IMR-90 (cell line): ENCODE results near the gene ATP1A1. TPM values are rescaled to one million over a fixed set of nuclear protein-coding genes. Genes with fewer than 3 reads are reported as not detected.

Source experiments
- ATAC-seq: fragments of 200-7000 bp; cut with Tn5 transposase; 2 replicates; pipeline ENCODE4 v1.9.1; 2020; ENCODE audit warnings: low read depth, mild to moderate bottlenecking, moderate library complexity
- BruUV-seq: library from RNA; stranded (reverse); fragments of 400-500 nt; replicated peaks from 2 replicates; lab custom pipeline; 2021; lab: Mats Ljungman, UMichigan
- CTCF ChIA-PET: fragments of 300-600 bp; formaldehyde crosslinking; extraction: SDS; loops from one replicate; lab custom pipeline; 2021; ENCODE audit warnings: antibody characterized with exemption; lab: Yijun Ruan, JAX
- POLR2A ChIA-PET: fragments of 300-600 bp; sonication (Branson Sonifier 250); formaldehyde crosslinking; loops from one replicate; lab custom pipeline; 2022; ENCODE audit warnings: antibody characterized with exemption; ENCODE audit not compliant: unreplicated experiment; lab: Charles Lee
- DNase-seq: peaks from one replicate; pipeline ENCODE4 v3.0.0; 2013
- H2AFZ ChIP-seq: replicated peaks from 2 replicates; pipeline ENCODE3; 2013; ENCODE audit warnings: low read length, mild to moderate bottlenecking; ENCODE audit not compliant: poor library complexity
- H2AK5ac ChIP-seq: 2 replicates; pipeline ENCODE4 v1.6.1; 2013; ENCODE audit warnings: low read depth, low read length, inconsistent platforms
- H2AK9ac ChIP-seq: replicated peaks from 2 replicates; pipeline ENCODE3; 2013; ENCODE audit warnings: mild to moderate bottlenecking, low read depth, low read length, moderate library complexity; ENCODE audit not compliant: poor library complexity
- H2BK120ac ChIP-seq: 2 replicates; pipeline ENCODE4 v1.6.1; 2013; ENCODE audit warnings: low read depth, low read length, inconsistent platforms
- H2BK15ac ChIP-seq: 3 replicates; pipeline ENCODE4 v1.6.1; 2013; ENCODE audit warnings: low read depth, low read length, inconsistent platforms
- H2BK20ac ChIP-seq: 2 replicates; pipeline ENCODE4 v1.6.1; 2013; ENCODE audit warnings: low read depth, mild to moderate bottlenecking, inconsistent platforms, low read length, moderate library complexity
- H2BK5ac ChIP-seq: 2 replicates; pipeline ENCODE4 v1.6.1; 2013; ENCODE audit warnings: mild to moderate bottlenecking, low read depth, low read length, inconsistent platforms; ENCODE audit not compliant: poor library complexity, severe bottlenecking
- H3K14ac ChIP-seq: replicated peaks from 2 replicates; pipeline ENCODE4 v1.6.1; 2013; ENCODE audit warnings: low read depth, low read length, inconsistent platforms
- H3K18ac ChIP-seq: 2 replicates; pipeline ENCODE4 v1.6.1; 2013; ENCODE audit warnings: low read depth, low read length, control low read depth
- H3K23ac ChIP-seq: 2 replicates; pipeline ENCODE4 v1.6.1; 2013; ENCODE audit warnings: low read depth, low read length, inconsistent platforms
- H3K27ac ChIP-seq: 2 replicates; pipeline ENCODE4 v1.5.1; 2013; ENCODE audit warnings: mild to moderate bottlenecking, control low read depth, low read length; ENCODE audit not compliant: insufficient read depth
- H3K27me3 ChIP-seq: 2 replicates; pipeline ENCODE4 v1.6.1; 2013; ENCODE audit warnings: low read length; ENCODE audit not compliant: control insufficient read depth, insufficient read depth
- H3K36me3 ChIP-seq: 2 replicates; pipeline ENCODE4 v1.6.1; 2013; ENCODE audit warnings: low read length, mixed read lengths; ENCODE audit not compliant: control insufficient read depth, insufficient read depth
- H3K4ac ChIP-seq: 2 replicates; pipeline ENCODE4 v1.6.1; 2013; ENCODE audit warnings: low read depth, low read length, inconsistent platforms
- H3K4me1 ChIP-seq: 2 replicates; pipeline ENCODE4 v1.6.1; 2013; ENCODE audit warnings: low read length, mixed read lengths; ENCODE audit not compliant: control insufficient read depth, insufficient read depth
- H3K4me2 ChIP-seq: 2 replicates; pipeline ENCODE4 v1.6.1; 2013; ENCODE audit warnings: low read depth, mild to moderate bottlenecking, control low read depth, low read length, moderate library complexity
- H3K4me3 ChIP-seq: 2 replicates; pipeline ENCODE4 v1.5.1; 2013; ENCODE audit warnings: low read depth, mild to moderate bottlenecking, control low read depth, low read length, moderate library complexity; ENCODE audit not compliant: insufficient read depth
- H3K56ac ChIP-seq: 2 replicates; pipeline ENCODE4 v1.6.1; 2013; ENCODE audit warnings: low read length, inconsistent platforms; ENCODE audit not compliant: insufficient read depth; ENCODE audit errors: extremely low read depth
- H3K79me1 ChIP-seq, 2 experiments: 2 replicates each; pipeline ENCODE4 v1.6.1; 2013; ENCODE audit warnings: low read length in 2 of 2, inconsistent platforms in 1 of 2, low read depth in 1 of 2
- H3K9ac ChIP-seq: 2 replicates; pipeline ENCODE4 v1.6.1; 2013; ENCODE audit warnings: low read depth, low read length, control low read depth
- H3K9me1 ChIP-seq: 2 replicates; pipeline ENCODE4 v1.6.1; 2013; ENCODE audit warnings: low read length, inconsistent platforms; ENCODE audit not compliant: insufficient read depth
- H3K9me3 ChIP-seq: 2 replicates; pipeline ENCODE4 v1.6.1; 2013; ENCODE audit warnings: low read length; ENCODE audit not compliant: control insufficient read depth, insufficient read depth
- H4K20me1 ChIP-seq: 2 replicates; pipeline ENCODE4 v1.6.1; 2013; ENCODE audit warnings: low read length, inconsistent platforms; ENCODE audit not compliant: insufficient read depth
- H4K5ac ChIP-seq: 2 replicates; pipeline ENCODE4 v1.6.1; 2013; ENCODE audit warnings: mild to moderate bottlenecking, low read depth, low read length, control low read depth
- H4K8ac ChIP-seq, 2 experiments: 2 replicates each; pipeline ENCODE4 v1.6.1; 2013; ENCODE audit warnings: low read depth in 2 of 2, low read length in 2 of 2, control low read depth in 1 of 2, inconsistent platforms in 1 of 2
- H4K91ac ChIP-seq: 2 replicates; pipeline ENCODE4 v1.6.1; 2013; ENCODE audit warnings: low read depth, low read length, inconsistent platforms; ENCODE audit not compliant: insufficient read depth
- BHLHE40 ChIP-seq: fragments of 150-350 bp; IDR thresholded peaks from 2 replicates; pipeline ENCODE4 v1.6.1; 2016; ENCODE audit warnings: mild to moderate bottlenecking, low read depth, low read length
- CEBPB ChIP-seq: IDR thresholded peaks from 2 replicates; pipeline ENCODE4 v1.6.1; 2012; ENCODE audit warnings: low read depth, low read length, improper control_type of control experiment
- CHD1 ChIP-seq: IDR thresholded peaks from 2 replicates; pipeline ENCODE4 v1.6.1; 2012; ENCODE audit warnings: low read depth, low read length, improper control_type of control experiment
- CTCF ChIP-seq: conservative IDR thresholded peaks from 2 replicates; pipeline ENCODE4 v1.5.1; 2012; ENCODE audit warnings: mild to moderate bottlenecking, low read depth, low read length, improper control_type of control experiment
- ELK1 ChIP-seq: fragments of 150-350 bp; IDR thresholded peaks from 2 replicates; pipeline ENCODE4 v1.6.1; 2016; ENCODE audit warnings: low read depth, mild to moderate bottlenecking, low read length, moderate library complexity, borderline replicate concordance
- FOS ChIP-seq: fragments of 150-350 bp; IDR thresholded peaks from 2 replicates; pipeline ENCODE4 v1.6.1; 2016; ENCODE audit warnings: low read depth, low read length
- MAFK ChIP-seq: IDR thresholded peaks from 2 replicates; pipeline ENCODE4 v1.6.1; 2012; ENCODE audit warnings: low read depth, low read length, improper control_type of control experiment
- MAZ ChIP-seq: IDR thresholded peaks from 2 replicates; pipeline ENCODE4 v1.6.1; 2012; ENCODE audit warnings: low read depth, mild to moderate bottlenecking, low read length, improper control_type of control experiment, moderate library complexity, borderline replicate concordance
- MXI1 ChIP-seq: IDR thresholded peaks from 2 replicates; pipeline ENCODE4 v1.6.1; 2012; ENCODE audit warnings: low read depth, mild to moderate bottlenecking, low read length, moderate library complexity, borderline replicate concordance
- NFE2L2 ChIP-seq: fragments of 150-350 bp; IDR thresholded peaks from 2 replicates; pipeline ENCODE4 v1.6.1; 2016; ENCODE audit warnings: low read depth, mild to moderate bottlenecking, low read length
- POLR2A ChIP-seq: IDR thresholded peaks from 2 replicates; pipeline ENCODE4 v1.6.1; 2012; ENCODE audit warnings: mild to moderate bottlenecking, low read depth, low read length
- RAD21 ChIP-seq: IDR thresholded peaks from 2 replicates; pipeline ENCODE4 v1.6.1; 2012; ENCODE audit warnings: low read length, improper control_type of control experiment
- RCOR1 ChIP-seq: IDR thresholded peaks from 2 replicates; pipeline ENCODE4 v1.6.1; 2012; ENCODE audit warnings: mild to moderate bottlenecking, low read length, improper control_type of control experiment; ENCODE audit not compliant: insufficient replicate concordance
- RFX5 ChIP-seq: IDR thresholded peaks from 2 replicates; pipeline ENCODE4 v1.8.0; 2012; ENCODE audit warnings: low read depth, mild to moderate bottlenecking, low read length, moderate library complexity
- SMC3 ChIP-seq: fragments of 150-350 bp; IDR thresholded peaks from 2 replicates; pipeline ENCODE4 v1.6.1; 2016; ENCODE audit warnings: low read depth, mild to moderate bottlenecking, antibody characterized with exemption, low read length, moderate library complexity
- USF2 ChIP-seq: fragments of 150-350 bp; IDR thresholded peaks from 2 replicates; pipeline ENCODE4 v1.6.1; 2017; ENCODE audit warnings: mild to moderate bottlenecking, antibody characterized with exemption, low read length, low read depth
- WGBS, 2 experiments: methylation state at CpG; one replicate each; pipeline versions ENCODE4 v1.1.5 to v1.1.7; 2013; ENCODE audit warnings: missing lambda C conversion rate in 2 of 2; ENCODE audit not compliant: insufficient read length in 1 of 2; ENCODE audit errors: extremely low coverage in 2 of 2; 5-methylcytosine and 5-hydroxymethylcytosine counted together
- dilution Hi-C: fragments of 300-500 bp; cut with HindIII; formaldehyde crosslinking; loops from one replicate; pipeline ENCODE4 v1.14.3; 2018; ENCODE audit warnings: low sequenced_read_pairs; ENCODE audit not compliant: unreplicated experiment
- in situ Hi-C: fragments of 300-500 bp; cut with MboI; formaldehyde crosslinking; loops from 3 replicates; pipeline ENCODE4 v1.14.3; 2019; ENCODE audit warnings: low sequenced_read_pairs, inconsistent platforms, mixed read lengths
- intact Hi-C: fragments of 100-400 bp; cut with micrococcal nuclease; formaldehyde crosslinking; loops from 2 replicates; pipeline ENCODE4 v1.10.0; 2022
- polyA plus RNA-seq, 3 experiments: library from polyadenylated mRNA; depleted of rRNA; stranded (reverse); fragments of >200 nt; gene quantifications; 2 replicates each; pipeline ENCODE4 v1.2.3, GENCODE V29; 2012; ENCODE audit warnings: low replicate concordance in 1 of 3
- total RNA-seq: library from RNA; depleted of rRNA; stranded (reverse); fragments of >200 nt; gene quantifications from 2 replicates; pipeline ENCODE4 v1.2.3, GENCODE V29; 2012

ATP1A1 gene
- total and polyA plus RNA-seq, 2 of the 4 experiments (the other 2 are of a cell fraction): 116 to 125 TPM

GRCh38 chr1:116323491-116323890, 49.6 kb upstream of the ATP1A1 start:
- no peak for TF ChIP-seq SMC3
- TF ChIP-seq FOS: no peak
- no peak for TF ChIP-seq CTCF
- TF ChIP-seq USF2: no peak
- TF ChIP-seq BHLHE40: no peak
- TF ChIP-seq RFX5: no peak
- TF ChIP-seq RAD21: no peak
- TF ChIP-seq RCOR1: no peak
- TF ChIP-seq POLR2A: no peak
- TF ChIP-seq ELK1: no peak
- no peak for TF ChIP-seq MXI1
- no peak for TF ChIP-seq NFE2L2
- TF ChIP-seq CEBPB: no peak
- TF ChIP-seq MAFK: no peak
- TF ChIP-seq MAZ: no peak
- no peak for TF ChIP-seq CHD1
- WGBS, 2 experiments: no CpG with 5 or more reads among the region's 2 CpGs
- H3K14ac ChIP-seq: no peak overlapping the region

More at GRCh38 chr1:116323491-116323890, 49.6 kb upstream of the ATP1A1 start:
- Histone ChIP-seq H2BK20ac (no peak overlapping the region), H3K9me3 (no peaks in the 10 kb centered on the region), H2AK9ac (no peak overlapping the region), H2BK5ac (no peak overlapping the region), H2AFZ (no peak overlapping the region), H3K27me3 (peaks cover 4% of the 10 kb centered on the region), H3K9me1 (0 out of 2 replicates have a peak, but pooled peaks cover 3% of the 10 kb centered on the region), H3K79me1 (no peaks in the 10 kb centered on the region), H4K8ac (no peak overlapping the region), H3K4ac (no peak overlapping the region), H3K27ac (no peak overlapping the region), H2BK120ac (no peak overlapping the region), H3K4me2 (no peak overlapping the region), H3K36me3 (no peaks in the 10 kb centered on the region), H3K4me1 (no peaks in the 10 kb centered on the region), H3K4me3 (no peak overlapping the region), H3K9ac (no peak overlapping the region), H4K20me1 (no peaks in the 10 kb centered on the region), H3K23ac (no peak overlapping the region), H3K56ac (no peak overlapping the region), H4K91ac (no peak overlapping the region), H2AK5ac (no peak overlapping the region), H3K18ac (no peak overlapping the region), H4K5ac (no peak overlapping the region), H2BK15ac (no peak overlapping the region)
- intact Hi-C loops (no loop called here), dilution Hi-C loops (no loop called here), in situ Hi-C loops (no loop called here)
- BruUV-seq: no TSS peak
- ATAC-seq (no peak), DNase-seq (no peak)
- POLR2A ChIA-PET: no interaction called here
- CTCF ChIA-PET: no interaction called here
